HepG2 (cell line): Measurements from ENCODE around the gene RNH1. TPM values are rescaled to one million over a fixed set of nuclear protein-coding genes. Genes with fewer than 3 reads are reported as not detected.

Experiments used
- ELF3 ChIP-seq: IDR thresholded peaks from 2 replicates; pipeline ENCODE4 v1.6.1; 2016; ENCODE audit warnings: missing genetic modification reagents, missing compliant biosample characterization
- FOXA3 ChIP-seq: IDR thresholded peaks from 2 replicates; pipeline ENCODE4 v1.6.1; 2016; ENCODE audit warnings: missing genetic modification reagents, missing compliant biosample characterization
- GABPB1 ChIP-seq: IDR thresholded peaks from 2 replicates; pipeline ENCODE4 v1.6.1; 2016; ENCODE audit warnings: mild to moderate bottlenecking, missing genetic modification reagents, moderate library complexity, missing compliant biosample characterization
- HOXA3 ChIP-seq: sonication (generic); formaldehyde crosslinking; IDR thresholded peaks from 2 replicates; pipeline ENCODE4 v1.5.0; 2020; ENCODE audit warnings: missing genetic modification reagents
- KLF11 ChIP-seq: IDR thresholded peaks from 2 replicates; pipeline ENCODE4 v1.6.1; 2016; ENCODE audit warnings: missing compliant biosample characterization
- KLF16 ChIP-seq, 2 experiments: sonication (generic) in 1 of 2; formaldehyde crosslinking in 1 of 2; IDR thresholded peaks; 2 replicates each; pipeline versions ENCODE4 v1.6.1 to v1.8.0; 2016 to 2023; ENCODE audit warnings: missing genetic modification reagents in 2 of 2, missing compliant biosample characterization in 1 of 2
- MYPOP ChIP-seq: sonication (generic); formaldehyde crosslinking; IDR thresholded peaks from 2 replicates; pipeline ENCODE4 v1.8.1; 2023; ENCODE audit warnings: mild to moderate bottlenecking, moderate library complexity, missing genetic modification reagents
- NFKB2 ChIP-seq: sonication (generic); formaldehyde crosslinking; IDR thresholded peaks from 2 replicates; pipeline ENCODE4 v1.4.0; 2020; ENCODE audit warnings: missing genetic modification reagents, borderline replicate concordance
- PHF8 ChIP-seq: sonication (generic); formaldehyde crosslinking; IDR thresholded peaks from 2 replicates; pipeline ENCODE4 v1.5.0; 2020; ENCODE audit warnings: missing genetic modification reagents
- SAP130 ChIP-seq: IDR thresholded peaks from 2 replicates; pipeline ENCODE4 v1.6.1; 2016; ENCODE audit warnings: low read depth
- WIZ ChIP-seq: sonication (generic); formaldehyde crosslinking; IDR thresholded peaks from 2 replicates; pipeline ENCODE4 v1.5.1; 2020; ENCODE audit warnings: mild to moderate bottlenecking, missing genetic modification reagents
- ZFP1 ChIP-seq: IDR thresholded peaks from 2 replicates; pipeline ENCODE4 v1.6.1; 2016
- ZFY ChIP-seq: sonication (generic); formaldehyde crosslinking; IDR thresholded peaks from 2 replicates; pipeline ENCODE4 v1.4.0; 2020; ENCODE audit warnings: missing genetic modification reagents
- ZKSCAN5 ChIP-seq: sonication (generic); formaldehyde crosslinking; IDR thresholded peaks from 2 replicates; pipeline ENCODE4 v1.5.1; 2020; ENCODE audit warnings: mild to moderate bottlenecking, missing genetic modification reagents
- ZNF883 ChIP-seq: sonication (generic); formaldehyde crosslinking; IDR thresholded peaks from 2 replicates; pipeline ENCODE4 v1.5.1; 2020; ENCODE audit warnings: mild to moderate bottlenecking, missing genetic modification reagents; ENCODE audit errors: not compliant biosample characterization
- ZNF891 ChIP-seq: sonication (generic); formaldehyde crosslinking; IDR thresholded peaks from 2 replicates; pipeline ENCODE4 v1.5.0; 2020; ENCODE audit warnings: mild to moderate bottlenecking, missing genetic modification reagents
- polyA plus RNA-seq, 8 experiments: library from polyadenylated mRNA; depleted of rRNA in 3 of 8; stranded (reverse) in 7 of 8; unstranded in 1 of 8; fragments of >200 nt; fragmentation: Illumina TruSeq in 4 of 8; extraction: Trizol in 4 of 8; gene quantifications; 2 replicates each; pipeline versions ENCODE4 v1.2.1 to v1.2.3, GENCODE V29; 2011 to 2016; ENCODE audit warnings: low read depth in 4 of 8, missing spikeins in 1 of 8, mixed read lengths in 1 of 8; ENCODE audit not compliant: insufficient read depth in 1 of 8
- total RNA-seq, 5 experiments: library from RNA; depleted of rRNA; stranded (reverse); fragments of >200 nt; fragmentation: Illumina TruSeq; extraction: Trizol; gene quantifications; 2 replicates each; pipeline ENCODE4 v1.2.3, GENCODE V29; 2016; ENCODE audit warnings: low read depth in 1 of 5
- TF ChIP-seq, protein P1 (sequence below), 2 experiments: fragments of 450-650 bp in 1 of 2; sonication (generic) in 1 of 2; formaldehyde crosslinking in 1 of 2; IDR thresholded peaks; 2 replicates each; pipeline versions ENCODE4 v1.6.1 to v1.8.0; 2016 to 2022; ENCODE audit warnings: antibody characterized with exemption in 1 of 2, mild to moderate bottlenecking in 1 of 2, missing genetic modification reagents in 1 of 2
- TF ChIP-seq, protein P2 (sequence below): sonication (generic); formaldehyde crosslinking; IDR thresholded peaks from 2 replicates; pipeline ENCODE4 v1.8.1; 2023; ENCODE audit warnings: mild to moderate bottlenecking, missing genetic modification reagents, borderline replicate concordance
- TF ChIP-seq, protein P3 (sequence below): sonication (generic); formaldehyde crosslinking; IDR thresholded peaks from 2 replicates; pipeline ENCODE4 v1.5.0; 2020; ENCODE audit warnings: missing genetic modification reagents, mild to moderate bottlenecking, borderline replicate concordance

The RNH1 gene
- total and polyA plus RNA-seq, 2 of the 13 experiments (the other 11 are each of a cell fraction or from before 2014, with no cell fraction given): 36.0 to 74.1 TPM

DNA sequence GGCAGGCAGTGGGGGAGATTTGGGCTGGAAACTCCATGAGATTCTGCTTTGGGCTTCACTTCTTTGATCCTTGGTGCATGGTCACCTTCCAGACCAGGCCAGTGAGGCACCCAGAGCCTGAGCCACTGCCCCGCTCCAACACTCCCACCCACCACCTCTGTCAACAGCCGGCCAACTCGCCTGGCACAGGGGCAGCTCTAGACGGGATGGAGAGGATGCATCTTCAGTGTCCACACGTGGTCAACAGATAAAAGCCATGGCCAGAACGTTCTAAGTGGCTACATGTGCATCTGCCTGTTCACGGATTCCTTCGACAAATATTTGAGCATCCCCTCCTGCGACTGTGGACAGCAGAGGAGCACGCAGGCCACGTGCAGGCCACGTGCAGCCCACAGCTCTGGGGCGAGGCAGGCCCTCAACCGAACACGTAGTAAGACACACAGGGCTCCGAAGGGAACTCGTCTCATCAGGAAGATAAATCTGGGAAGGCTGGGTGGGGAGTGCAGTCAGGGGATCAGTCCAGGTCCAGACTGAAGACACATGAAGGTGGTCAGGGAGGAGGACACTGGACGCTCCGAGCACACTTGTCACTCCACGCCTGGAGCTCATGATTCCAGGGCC is 31.5 kb upstream of the RNH1 start (continued):
- TF ChIP-seq, protein P1, sequence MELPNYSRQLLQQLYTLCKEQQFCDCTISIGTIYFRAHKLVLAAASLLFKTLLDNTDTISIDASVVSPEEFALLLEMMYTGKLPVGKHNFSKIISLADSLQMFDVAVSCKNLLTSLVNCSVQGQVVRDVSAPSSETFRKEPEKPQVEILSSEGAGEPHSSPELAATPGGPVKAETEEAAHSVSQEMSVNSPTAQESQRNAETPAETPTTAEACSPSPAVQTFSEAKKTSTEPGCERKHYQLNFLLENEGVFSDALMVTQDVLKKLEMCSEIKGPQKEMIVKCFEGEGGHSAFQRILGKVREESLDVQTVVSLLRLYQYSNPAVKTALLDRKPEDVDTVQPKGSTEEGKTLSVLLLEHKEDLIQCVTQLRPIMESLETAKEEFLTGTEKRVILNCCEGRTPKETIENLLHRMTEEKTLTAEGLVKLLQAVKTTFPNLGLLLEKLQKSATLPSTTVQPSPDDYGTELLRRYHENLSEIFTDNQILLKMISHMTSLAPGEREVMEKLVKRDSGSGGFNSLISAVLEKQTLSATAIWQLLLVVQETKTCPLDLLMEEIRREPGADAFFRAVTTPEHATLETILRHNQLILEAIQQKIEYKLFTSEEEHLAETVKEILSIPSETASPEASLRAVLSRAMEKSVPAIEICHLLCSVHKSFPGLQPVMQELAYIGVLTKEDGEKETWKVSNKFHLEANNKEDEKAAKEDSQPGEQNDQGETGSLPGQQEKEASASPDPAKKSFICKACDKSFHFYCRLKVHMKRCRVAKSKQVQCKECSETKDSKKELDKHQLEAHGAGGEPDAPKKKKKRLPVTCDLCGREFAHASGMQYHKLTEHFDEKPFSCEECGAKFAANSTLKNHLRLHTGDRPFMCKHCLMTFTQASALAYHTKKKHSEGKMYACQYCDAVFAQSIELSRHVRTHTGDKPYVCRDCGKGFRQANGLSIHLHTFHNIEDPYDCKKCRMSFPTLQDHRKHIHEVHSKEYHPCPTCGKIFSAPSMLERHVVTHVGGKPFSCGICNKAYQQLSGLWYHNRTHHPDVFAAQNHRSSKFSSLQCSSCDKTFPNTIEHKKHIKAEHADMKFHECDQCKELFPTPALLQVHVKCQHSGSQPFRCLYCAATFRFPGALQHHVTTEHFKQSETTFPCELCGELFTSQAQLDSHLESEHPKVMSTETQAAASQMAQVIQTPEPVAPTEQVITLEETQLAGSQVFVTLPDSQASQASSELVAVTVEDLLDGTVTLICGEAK (IDR thresholded peaks at IDR 0.05): no peak
- TF ChIP-seq, protein P1 (CRISPR knock-in tag; IDR thresholded peaks at IDR 0.05): peak; percentile 78; the same call in 1 of the 2 replicates
- TF ChIP-seq, protein P2, sequence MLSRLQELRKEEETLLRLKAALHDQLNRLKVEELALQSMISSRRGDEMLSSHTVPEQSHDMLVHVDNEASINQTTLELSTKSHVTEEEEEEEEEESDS: no peak
- TF ChIP-seq NFKB2 (CRISPR knock-in tag) (peak; percentile 84; the same call in 1 of the 2 replicates), PHF8 (CRISPR knock-in tag) (no peak), ZNF891 (CRISPR knock-in tag) (peak; percentile 57; the same call in 1 of the 2 replicates), ZFP1 (CRISPR knock-in tag) (no peak), MYPOP (CRISPR knock-in tag) (peak; percentile 44; the same call in 1 of the 2 replicates), ZFY (CRISPR knock-in tag) (peak; percentile 38; the same call in 1 of the 2 replicates), SAP130 (CRISPR knock-in tag) (peak; percentile 32; the same call in 1 of the 2 replicates), ZKSCAN5 (no peak), KLF16 (CRISPR knock-in tag; IDR thresholded peaks at IDR 0.05) (peak in 1 of 2 experiments; percentile 62; a peak in 1 of 4 replicates), HOXA3 (CRISPR knock-in tag) (0 out of 2 replicates have a peak, but pooled peaks have one; percentile 18), WIZ (CRISPR knock-in tag) (0 out of 2 replicates have a peak, but pooled peaks have one; percentile 52), ELF3 (CRISPR knock-in tag) (0 out of 2 replicates have a peak, but pooled peaks have one; percentile 24), FOXA3 (CRISPR knock-in tag) (peak; percentile 17; the same call in 1 of the 2 replicates), KLF11 (peak; percentile 37; the same call in 1 of the 2 replicates), ZNF883 (CRISPR knock-in tag) (peak; percentile 76), GABPB1 (CRISPR knock-in tag) (peak; percentile 40; the same call in 1 of the 2 replicates)
- TF ChIP-seq, protein P3, sequence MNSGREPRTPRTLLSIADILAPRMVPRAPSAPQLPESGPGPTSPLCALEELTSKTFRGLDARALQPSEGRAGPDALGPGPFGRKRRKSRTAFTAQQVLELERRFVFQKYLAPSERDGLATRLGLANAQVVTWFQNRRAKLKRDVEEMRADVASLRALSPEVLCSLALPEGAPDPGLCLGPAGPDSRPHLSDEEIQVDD: 0 out of 2 replicates have a peak, but pooled peaks have one; percentile 57
